PC-3 (cell line): ENCODE data around the gene TUBB1. TPM values are rescaled to one million over a fixed set of nuclear protein-coding genes. Genes with fewer than 3 reads are reported as not detected.

Experiments used
- ATAC-seq: fragments of 200-7000 bp; cut with Tn5 transposase; 2 replicates; pipeline ENCODE4 v1.9.1; 2020; ENCODE audit warnings: mild to moderate bottlenecking, moderate library complexity
- BruUV-seq: library from RNA; stranded (reverse); fragments of 400-500 nt; replicated peaks from 2 replicates; lab custom pipeline; 2021; lab: Mats Ljungman, UMichigan
- CTCF ChIA-PET: fragments of 300-600 bp; sonication (Branson Sonifier 250); formaldehyde crosslinking; loops from one replicate; lab custom pipeline; 2022; ENCODE audit warnings: antibody characterized with exemption; lab: Charles Lee
- POLR2A ChIA-PET: fragments of 300-600 bp; sonication (Branson Sonifier 250); formaldehyde crosslinking; loops from one replicate; lab custom pipeline; 2022; ENCODE audit warnings: antibody characterized with exemption; ENCODE audit not compliant: unreplicated experiment; lab: Charles Lee
- DNase-seq: peaks from one replicate; pipeline ENCODE4 v3.0.0-alpha.2; 2015
- H2AFZ ChIP-seq: fragments of 300-600 bp; sonication (generic); 2 replicates; pipeline ENCODE4 v1.6.0; 2016; ENCODE audit warnings: antibody characterized with exemption, low read length
- H3F3A ChIP-seq: fragments of 300-600 bp; sonication (generic); one replicate; pipeline ENCODE4 v1.6.0; 2017; ENCODE audit warnings: antibody characterized with exemption, low read length, control low read depth, mild to moderate bottlenecking; ENCODE audit not compliant: unreplicated experiment
- H3K27ac ChIP-seq: fragments of 300-600 bp; sonication (generic); 2 replicates; pipeline ENCODE4 v1.5.1; 2016; ENCODE audit warnings: mild to moderate bottlenecking, low read length
- H3K27me3 ChIP-seq: fragments of 300-600 bp; sonication (generic); 2 replicates; pipeline ENCODE4 v1.6.1; 2016; ENCODE audit warnings: low read length, mixed read lengths
- H3K36me3 ChIP-seq: fragments of 300-600 bp; sonication (generic); 2 replicates; pipeline ENCODE4 v1.6.1; 2016; ENCODE audit warnings: low read depth, mixed run types, low read length, mixed read lengths
- H3K4me1 ChIP-seq: fragments of 300-600 bp; sonication (generic); 2 replicates; pipeline ENCODE4 v1.5.1; 2016; ENCODE audit warnings: low read length; ENCODE audit not compliant: insufficient read depth
- H3K4me2 ChIP-seq: fragments of 300-600 bp; sonication (generic); 2 replicates; pipeline ENCODE4 v1.6.0; 2016; ENCODE audit warnings: low read length
- H3K4me3 ChIP-seq: fragments of 300-600 bp; sonication (generic); 2 replicates; pipeline ENCODE4 v1.5.1; 2016; ENCODE audit warnings: mild to moderate bottlenecking, low read length, mixed read lengths
- H3K79me2 ChIP-seq: fragments of 300-600 bp; sonication (generic); 2 replicates; pipeline ENCODE4 v1.6.1; 2017; ENCODE audit warnings: low read length, mixed read lengths
- H3K9ac ChIP-seq: fragments of 300-600 bp; sonication (generic); 2 replicates; pipeline ENCODE4 v1.6.0; 2016; ENCODE audit warnings: mild to moderate bottlenecking, low read length
- H3K9me2 ChIP-seq: fragments of 300-600 bp; sonication (generic); replicated peaks from 2 replicates; pipeline ENCODE4 v1.6.1; 2016; ENCODE audit warnings: mixed run types, low read length, mixed read lengths
- H3K9me3 ChIP-seq: fragments of 300-600 bp; sonication (generic); 2 replicates; pipeline ENCODE4 v1.6.1; 2016; ENCODE audit warnings: low read length, mixed read lengths
- H4K20me1 ChIP-seq: fragments of 300-600 bp; sonication (generic); 2 replicates; pipeline ENCODE4 v1.6.1; 2016; ENCODE audit warnings: low read length, mixed read lengths
- CTCF ChIP-seq: fragments of 300-600 bp; sonication (generic); conservative IDR thresholded peaks from 2 replicates; pipeline ENCODE4 v1.5.1; 2017; ENCODE audit warnings: antibody characterized with exemption, low read depth, mild to moderate bottlenecking, low read length
- EZH2 ChIP-seq: fragments of 300-600 bp; sonication (generic); IDR thresholded peaks from one replicate; pipeline ENCODE4 v1.6.1; 2017; ENCODE audit warnings: antibody characterized with exemption, mild to moderate bottlenecking, low read length; ENCODE audit not compliant: unreplicated experiment
- EZH2phosphoT487 ChIP-seq: fragments of 300-600 bp; sonication (generic); IDR thresholded peaks from 2 replicates; pipeline ENCODE4 v1.6.1; 2018; ENCODE audit warnings: mild to moderate bottlenecking, antibody characterized with exemption, low read length, borderline replicate concordance
- intact Hi-C: fragments of 100-400 bp; cut with micrococcal nuclease; formaldehyde crosslinking; loops from 2 replicates; pipeline ENCODE4 v1.9.0; 2023
- total RNA-seq: library from RNA; depleted of rRNA; stranded (reverse); fragments of >200 nt; gene quantifications from 2 replicates; pipeline ENCODE4 v1.2.3, GENCODE V29; 2014

The TUBB1 gene
- total RNA-seq, 1 experiment from 2014 or later = not detected

GRCh38 chr20:59042151-59042795, 23.0 kb downstream of the TUBB1 start, which contains the start of gene PRELID3B:
Gene PRELID3B, minus strand, starts transcription at chr20:59042786. Its CDS starts 56 bp downstream, at chr20:59042730.
- peak within 1 kb of the TSS; percentile 92 for H3K9ac ChIP-seq
- no TSS peak for BruUV-seq
- intact Hi-C loops = loop anchor here (1.0 to 5.0 kb wide), 3 partner anchors 10 to 390 kb away; partner anchors contain the start of genes ATP5F1E, NELFCD and STX16
- TF ChIP-seq EZH2 (no peak), EZH2phosphoT487 (no peak), CTCF (0 out of 2 replicates have a peak, but pooled peaks have one; percentile 15)
- peaks cover 31% of the 10 kb centered on the region for H3K36me3 ChIP-seq
- H4K20me1 ChIP-seq = peaks cover 33% of the 10 kb centered on the region
- POLR2A ChIA-PET = interaction anchor here (1.0 kb wide), 2 partner anchors 10 to 151 kb away, joined by 3 to 4 read pairs; partner anchors contain the start of gene ATP5F1E
- H3K79me2 ChIP-seq = peaks cover 54% of the 10 kb centered on the region
- CTCF ChIA-PET = no interaction called here
- peak within 1 kb of the TSS; percentile 93 for H3K4me2 ChIP-seq
- H3K9me3 ChIP-seq = no peaks in the 10 kb centered on the region
- ATAC-seq (peak; percentile 35), DNase-seq (peak; percentile 59)
- no peaks in the 10 kb centered on the region for H3K9me2 ChIP-seq
- H3K4me1 ChIP-seq = peaks cover 48% of the 10 kb centered on the region
- peak within 1 kb of the TSS; percentile 82 for H2AFZ ChIP-seq
- peaks cover 4% of the 10 kb centered on the region for H3F3A ChIP-seq
- peak within 1 kb of the TSS; percentile 72 for H3K4me3 ChIP-seq
- H3K27ac ChIP-seq = peak within 1 kb of the TSS; percentile 87
- no peaks in the 10 kb centered on the region for H3K27me3 ChIP-seq

- peaks cover 46% of the 10 kb centered on the region for H3K79me2 ChIP-seq
- peak overlapping the region; percentile 82 for H2AFZ ChIP-seq
- ChIA-PET CTCF (no interaction called here), POLR2A (interaction anchor here (0.5 to 1.0 kb wide), 4 partner anchors 11 to 152 kb away, joined by 3 to 4 read pairs (median 4); partner anchors contain the start of gene ATP5F1E)
- H3K4me1 ChIP-seq = peaks cover 55% of the 10 kb centered on the region
- peak; percentile 99 for DNase-seq
- BruUV-seq = no TSS peak
- TF ChIP-seq EZH2 (no peak), EZH2phosphoT487 (no peak), CTCF (no peak)
- H3K27ac ChIP-seq = peak overlapping the region; percentile 87
- peaks cover 23% of the 10 kb centered on the region; the same call in 1 of the 2 replicates for H3K36me3 ChIP-seq
- intact Hi-C loops = loop anchor here (1.0 to 5.0 kb wide), 3 partner anchors 11 to 391 kb away; partner anchors contain the start of genes ATP5F1E, NELFCD and STX16
- H4K20me1 ChIP-seq = peaks cover 33% of the 10 kb centered on the region
- peak overlapping the region; percentile 93 for H3K4me2 ChIP-seq
- peak; percentile 93 for ATAC-seq
- H3K9ac ChIP-seq = peak overlapping the region; percentile 92
- H3K4me3 ChIP-seq = peak overlapping the region; percentile 72
- H3F3A ChIP-seq = peaks cover 4% of the 10 kb centered on the region
- H3K9me2 ChIP-seq = no peaks in the 10 kb centered on the region
- no peaks in the 10 kb centered on the region for H3K9me3 ChIP-seq
- no peaks in the 10 kb centered on the region for H3K27me3 ChIP-seq
Observed at GRCh38 chr20:59042796-59043631, 23.8 kb downstream of the TUBB1 start.
